Stimulated activated CD4-positive, alpha-beta T cell treated with anti-CD3 and anti-CD28 coated beads, Interleukin-4, amount 100 ng/mL, for 4 hours (primary cell): ENCODE data around the gene GALNT3.

ENCODE experiments used
- DNase-seq, 2 experiments: peaks; one replicate each; pipeline ENCODE4 v3.0.0-alpha.2; 2020

Gene GALNT3

GRCh38 chr2:165795011-165795410 is 964 bp upstream of the GALNT3 start:
- DNase-seq: no peak

GRCh38 chr2:165794536-165794928 is 485 bp upstream of the GALNT3 start:
- peak; percentile 35 to 40 for DNase-seq

DNA sequence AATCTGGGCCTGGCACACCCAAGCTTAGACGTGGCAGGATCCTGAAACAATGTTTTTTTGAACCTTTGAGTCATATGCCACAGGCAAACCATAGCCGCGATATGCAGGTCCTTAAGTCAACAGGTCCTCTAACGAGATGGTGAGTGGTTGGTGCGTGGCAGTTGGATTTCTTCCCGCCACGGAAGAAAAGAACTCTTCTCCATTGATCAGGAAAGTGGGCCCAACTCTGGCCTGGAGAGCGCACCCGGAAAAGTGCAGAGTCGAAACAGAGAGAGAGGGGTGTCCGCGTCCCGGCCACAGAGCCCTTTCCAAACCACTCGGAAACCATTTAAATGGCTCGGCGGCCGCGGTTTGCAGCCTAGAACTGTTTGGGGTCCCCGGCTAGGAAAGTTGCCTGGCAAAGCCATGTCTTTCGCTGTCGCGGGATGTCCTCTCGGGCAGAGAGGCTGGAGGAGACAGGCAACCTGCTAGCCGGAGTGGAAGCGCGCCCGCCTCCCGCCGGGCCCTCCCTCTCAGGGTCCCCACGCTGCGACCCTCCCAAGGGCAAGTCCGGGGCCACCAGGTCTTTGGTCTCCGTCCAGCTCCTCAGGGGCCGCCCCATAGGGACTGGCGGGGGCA is 777 bp downstream of the GALNT3 start:
- DNase-seq: peak in 1 of 2 experiments; percentile 1

DNA sequence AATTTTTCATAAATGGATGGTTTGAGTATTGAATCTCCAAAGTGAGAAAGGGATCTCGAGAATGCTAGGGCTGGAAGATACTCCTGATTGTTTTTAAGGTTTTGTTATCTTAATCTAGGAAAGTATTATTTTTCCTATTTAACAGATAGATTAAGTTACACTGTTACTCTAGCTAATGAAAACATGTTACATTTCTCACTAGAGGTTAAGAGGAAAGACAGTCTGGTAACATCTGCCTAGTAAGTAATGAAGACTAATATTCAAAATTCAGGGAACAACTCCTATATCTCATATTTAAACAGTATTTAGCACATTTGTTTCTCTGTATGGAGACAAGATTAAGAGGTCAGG is 2.0 kb downstream of the GALNT3 start:
- DNase-seq: no peak

DNA sequence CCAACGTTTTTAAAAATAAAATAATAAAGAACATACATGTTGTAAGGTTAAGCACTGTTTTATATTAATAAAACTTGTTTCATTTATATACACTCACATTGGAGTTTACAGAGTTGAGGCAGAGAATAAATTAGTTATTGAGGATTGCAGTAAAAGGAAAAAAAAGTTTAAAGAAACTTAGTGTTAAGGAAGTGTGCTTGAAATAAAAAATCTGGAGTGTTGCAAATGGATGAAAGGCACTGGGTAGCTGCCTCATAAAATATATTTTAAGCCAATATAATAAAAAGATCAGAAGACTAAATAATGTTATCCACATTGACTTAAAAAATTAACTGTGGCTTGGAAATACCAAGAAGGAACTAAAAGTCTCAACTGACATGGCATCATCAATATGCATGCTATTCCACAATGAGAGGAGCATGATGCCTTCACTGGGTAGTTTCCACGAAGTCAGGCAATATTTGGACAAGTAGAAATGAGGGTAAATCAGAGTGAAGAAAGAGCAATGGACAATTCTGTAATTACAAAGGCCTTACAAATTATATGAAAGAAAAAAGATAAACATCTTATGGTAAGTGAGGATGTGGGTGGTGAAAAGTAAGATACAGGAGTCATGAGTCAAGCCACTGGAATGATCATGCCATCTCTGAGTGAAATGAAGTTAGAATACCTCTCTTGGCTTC is 2.5 kb downstream of the GALNT3 start:
- no peak for DNase-seq

GRCh38 chr2:165790466-165790865 is 3.6 kb downstream of the GALNT3 start:
- no peak for DNase-seq

DNA sequence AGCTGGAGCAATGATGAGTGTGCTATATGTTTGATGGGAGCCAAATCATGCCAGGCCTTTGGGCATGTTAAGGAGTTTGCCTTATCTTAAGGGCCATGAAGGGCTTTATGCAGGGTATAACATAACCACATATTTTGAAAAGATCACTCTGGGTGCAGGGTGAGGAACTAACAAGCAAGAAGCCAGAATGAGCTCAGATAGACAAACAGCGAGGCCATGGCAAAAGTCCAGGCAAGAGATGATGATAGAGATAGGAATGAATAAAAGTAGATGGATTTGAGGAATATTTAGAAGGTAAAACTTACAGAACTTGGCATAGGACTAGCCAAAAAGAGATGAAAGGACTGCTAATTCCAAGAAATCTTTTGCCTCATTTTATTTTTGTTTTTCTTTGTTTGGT is 6.7 kb downstream of the GALNT3 start:
- no peak for DNase-seq

- no peak for DNase-seq
Observed at GRCh38 chr2:165779706-165780105, 14.3 kb downstream of the GALNT3 start.

GRCh38 chr2:165778653-165779451 is 15.2 kb downstream of the GALNT3 start:
- DNase-seq: no peak

DNA sequence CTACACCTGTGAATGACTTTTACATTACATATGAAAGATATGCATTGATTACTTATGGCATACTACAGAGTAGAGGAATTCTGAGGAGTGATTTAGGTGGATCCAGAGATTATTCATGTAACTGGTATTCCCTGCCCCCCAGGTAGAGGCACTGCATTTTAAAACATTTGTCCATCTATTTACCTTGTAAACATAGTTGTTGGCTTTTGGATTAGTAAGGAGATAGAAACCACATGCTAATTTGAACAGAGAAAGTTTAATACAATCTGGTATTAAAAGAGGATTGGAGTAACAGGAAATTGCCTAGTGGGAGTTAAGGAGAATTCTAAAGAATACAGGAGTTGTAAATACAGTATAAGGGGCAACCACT is 15.9 kb downstream of the GALNT3 start:
- no peak for DNase-seq

DNA sequence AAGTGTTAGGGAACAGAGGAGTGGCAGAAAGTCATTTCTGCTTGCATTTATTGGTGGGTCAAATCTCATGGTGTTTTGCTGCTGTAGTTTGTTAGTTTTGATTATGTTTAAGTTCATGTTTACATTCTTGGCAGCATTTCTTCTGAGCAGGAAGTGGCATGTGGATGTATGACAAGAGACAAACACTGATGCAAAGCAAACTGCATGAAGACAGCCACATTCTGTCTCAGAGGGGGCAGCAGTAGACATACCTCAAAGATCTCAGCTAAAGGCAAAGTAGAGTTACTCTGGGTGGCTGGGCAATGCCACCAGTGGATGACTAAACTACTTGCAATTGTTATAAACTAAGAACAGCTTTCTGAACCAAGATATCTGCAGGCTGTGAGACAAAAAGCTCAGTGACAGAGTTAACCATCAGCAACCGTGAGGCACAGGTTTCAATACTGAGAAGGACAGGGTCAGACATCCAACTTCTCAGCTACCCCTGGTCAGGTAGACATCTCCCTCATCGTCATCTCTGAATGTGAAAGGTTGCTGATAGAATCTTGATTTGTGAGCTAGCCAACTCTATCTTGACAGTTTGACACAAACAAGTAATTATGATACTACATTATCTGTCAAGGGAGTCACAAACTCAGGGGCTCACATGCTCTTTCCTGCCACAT is 16.4 kb downstream of the GALNT3 start:
- DNase-seq: no peak

GRCh38 chr2:165776796-165777195 is 17.3 kb downstream of the GALNT3 start:
- no peak for DNase-seq

GRCh38 chr2:165776013-165776412 is 18.0 kb downstream of the GALNT3 start:
- no peak for DNase-seq

- no peak for DNase-seq
Observed at GRCh38 chr2:165773684-165774083, 20.4 kb downstream of the GALNT3 start.

DNA sequence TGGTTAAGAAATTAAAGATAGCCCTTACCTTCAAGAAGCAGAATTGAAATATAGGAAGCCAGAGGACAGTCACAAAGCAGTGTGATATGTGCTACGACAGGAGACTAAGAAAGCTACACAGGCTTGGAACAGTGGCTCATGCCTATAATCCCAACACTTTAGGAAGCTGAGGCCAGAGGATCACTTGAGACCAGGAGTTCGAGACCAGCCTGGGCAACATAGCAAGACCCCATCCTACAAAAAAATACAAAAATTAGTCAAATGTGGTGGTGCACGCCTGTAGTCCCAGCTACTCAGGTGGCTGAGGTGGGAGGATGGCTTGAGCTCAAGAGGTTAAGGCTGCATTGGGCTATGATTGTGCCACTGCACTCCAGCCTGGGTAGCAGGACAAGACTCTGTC is 21.9 kb downstream of the GALNT3 start:
- no peak for DNase-seq

DNA sequence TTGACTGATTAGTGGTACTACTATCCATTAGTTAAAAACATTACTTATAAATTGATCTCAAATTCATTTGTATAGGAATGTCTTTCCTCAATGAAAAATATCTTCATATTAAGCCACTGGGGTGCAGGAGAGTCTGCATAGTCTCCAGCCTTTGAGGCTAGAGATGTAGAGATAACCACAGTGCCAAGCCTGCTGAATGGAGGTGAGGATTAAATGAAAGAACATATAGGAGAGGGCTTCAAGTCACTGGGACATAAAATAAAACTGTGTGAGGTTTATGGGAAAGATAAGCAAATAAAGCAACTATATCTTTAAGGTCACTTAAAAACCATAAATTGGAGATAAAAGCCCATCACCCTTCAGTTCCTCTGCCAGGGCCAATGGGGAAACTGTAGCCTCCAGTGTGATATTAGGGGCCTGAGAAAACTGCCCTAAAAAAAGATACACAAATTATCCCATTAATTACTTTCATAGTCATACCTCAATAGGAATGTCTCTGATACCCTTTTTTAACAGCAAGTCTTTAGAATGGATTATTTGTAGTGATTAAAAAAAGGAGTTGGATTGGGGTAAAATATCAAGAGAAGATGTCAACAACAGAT is 27.6 kb downstream of the GALNT3 start:
- DNase-seq: no peak

- no peak for DNase-seq
Observed at GRCh38 chr2:165762723-165763122, 31.3 kb downstream of the GALNT3 start.

DNA sequence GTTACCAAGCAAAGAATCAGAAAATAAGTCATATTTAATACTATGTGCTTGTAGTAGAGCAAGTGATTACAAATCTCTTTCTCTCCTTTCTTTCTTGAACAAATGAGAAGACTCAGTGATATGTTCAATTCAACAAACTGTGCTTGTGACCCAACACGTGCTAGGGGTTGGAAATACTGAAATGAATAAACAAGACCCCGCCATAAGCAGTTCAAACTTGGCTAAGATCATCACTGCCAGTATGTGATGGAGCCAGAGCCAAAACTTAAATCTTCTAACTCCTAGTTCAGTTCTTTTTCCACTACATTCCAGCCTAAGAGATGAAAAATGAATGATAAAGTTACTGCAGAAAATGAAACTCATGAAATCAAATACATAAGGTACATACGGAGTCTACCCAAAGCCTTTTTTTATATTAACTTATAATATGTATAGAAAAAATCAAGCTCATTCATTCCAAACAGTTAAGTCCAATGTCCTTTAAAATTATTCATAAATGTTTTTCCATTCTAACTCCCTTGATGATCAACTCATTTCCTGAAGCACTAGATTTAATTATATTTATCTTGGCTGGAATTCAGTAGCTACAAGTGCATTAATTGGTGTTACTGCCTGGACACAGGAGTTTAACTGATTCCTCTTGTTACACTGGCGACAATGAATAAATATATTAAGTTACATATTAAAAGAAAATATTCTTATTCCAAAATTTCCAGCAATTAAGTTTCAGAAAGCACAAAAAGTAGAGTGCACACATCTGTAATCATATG is 36.0 kb downstream of the GALNT3 start:
- DNase-seq: no peak

GRCh38 chr2:165746501-165746900 is 47.5 kb downstream of the GALNT3 start:
- DNase-seq: no peak

DNA sequence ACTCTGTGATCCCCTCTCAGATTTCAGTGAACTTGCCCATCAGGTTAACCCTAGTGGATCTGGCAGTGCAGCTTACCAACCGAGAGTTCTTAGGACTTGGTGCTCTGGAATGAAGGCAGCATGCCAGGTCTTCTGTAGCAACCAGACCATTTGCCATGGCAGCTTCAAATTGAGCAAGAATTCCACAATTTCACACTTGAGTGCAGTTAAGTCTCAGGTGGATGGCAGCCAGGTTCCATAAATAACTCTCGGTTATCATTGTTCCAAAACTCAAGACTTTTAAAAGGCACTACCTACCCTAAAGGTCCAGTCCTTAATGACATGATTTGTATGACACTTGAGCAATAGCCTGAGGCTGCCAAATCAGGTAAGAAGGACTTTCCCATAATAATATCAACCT is 48.1 kb downstream of the GALNT3 start:
- no peak for DNase-seq

DNA sequence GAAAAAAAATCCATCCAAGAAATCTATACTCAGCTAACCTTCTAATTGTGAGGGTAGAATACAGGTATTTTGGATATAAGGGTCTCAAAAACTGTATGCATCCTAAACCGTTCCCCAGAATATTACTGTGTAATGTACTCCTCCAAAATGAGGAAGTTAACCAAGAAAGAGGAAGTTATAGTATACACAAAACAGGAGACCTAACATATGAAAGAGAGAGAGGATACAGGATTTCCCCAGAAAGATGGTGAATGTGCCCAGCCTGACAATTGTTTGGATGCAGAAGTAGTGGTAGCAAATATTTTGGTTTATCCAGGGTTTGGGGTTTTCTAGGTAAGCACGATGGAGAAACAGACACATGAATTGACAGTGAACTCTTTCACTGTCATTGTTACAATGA is 50.6 kb downstream of the GALNT3 start:
- DNase-seq: no peak

DNA sequence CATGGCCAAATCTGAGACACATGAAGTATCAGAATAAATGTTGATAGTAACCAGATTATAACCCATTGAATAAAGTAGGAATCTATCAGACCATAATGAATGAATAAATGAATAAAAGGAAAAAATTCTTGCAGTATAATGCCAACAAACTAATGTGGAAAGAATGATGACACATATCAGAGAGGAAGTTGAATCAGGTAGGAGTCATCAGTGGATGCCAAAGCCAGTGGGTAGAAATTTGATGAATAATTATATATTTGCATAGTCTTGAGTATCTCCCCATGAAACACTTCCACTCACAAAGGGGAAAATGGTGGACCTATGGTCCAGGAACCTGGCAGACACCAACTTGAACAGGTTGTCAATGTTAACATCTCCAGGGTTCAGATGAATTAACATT is 68.6 kb downstream of the GALNT3 start:
- no peak for DNase-seq

DNA sequence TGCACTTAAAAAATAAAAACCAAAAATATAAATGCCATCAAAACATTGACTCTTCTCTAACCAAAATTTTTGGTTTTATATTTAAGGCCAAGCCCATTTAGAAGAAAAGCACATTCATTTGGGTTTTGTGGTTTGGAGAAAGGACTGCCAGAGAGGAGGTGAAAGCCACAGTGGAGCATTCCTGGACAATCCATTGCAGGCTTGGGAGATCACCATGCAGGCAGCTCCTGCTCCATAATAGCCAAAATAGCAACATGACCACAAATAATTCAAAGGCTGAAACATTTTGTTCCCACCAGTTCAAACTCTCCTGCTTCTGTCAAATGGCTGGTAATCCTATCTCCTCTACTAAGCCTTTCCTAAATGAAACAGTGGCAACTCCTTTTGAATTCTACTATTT is 73.5 kb downstream of the GALNT3 start:
- no peak for DNase-seq
